COR-L47 (cell line): ENCODE data around the gene CCDC85C.
A peak's percentile ranks its signal among the peaks of the same experiment; 100 is the strongest.
"Not testable (repeated sequence)": the region's sequence is repeated elsewhere in the genome, so short reads cannot be mapped to it uniquely, and the experiment has no call there.

ENCODE experiments used
- DNase-seq: peaks from one replicate; lab custom pipeline; 2025; lab: John Stamatoyannopoulos, UW

CCDC85C gene

DNA sequence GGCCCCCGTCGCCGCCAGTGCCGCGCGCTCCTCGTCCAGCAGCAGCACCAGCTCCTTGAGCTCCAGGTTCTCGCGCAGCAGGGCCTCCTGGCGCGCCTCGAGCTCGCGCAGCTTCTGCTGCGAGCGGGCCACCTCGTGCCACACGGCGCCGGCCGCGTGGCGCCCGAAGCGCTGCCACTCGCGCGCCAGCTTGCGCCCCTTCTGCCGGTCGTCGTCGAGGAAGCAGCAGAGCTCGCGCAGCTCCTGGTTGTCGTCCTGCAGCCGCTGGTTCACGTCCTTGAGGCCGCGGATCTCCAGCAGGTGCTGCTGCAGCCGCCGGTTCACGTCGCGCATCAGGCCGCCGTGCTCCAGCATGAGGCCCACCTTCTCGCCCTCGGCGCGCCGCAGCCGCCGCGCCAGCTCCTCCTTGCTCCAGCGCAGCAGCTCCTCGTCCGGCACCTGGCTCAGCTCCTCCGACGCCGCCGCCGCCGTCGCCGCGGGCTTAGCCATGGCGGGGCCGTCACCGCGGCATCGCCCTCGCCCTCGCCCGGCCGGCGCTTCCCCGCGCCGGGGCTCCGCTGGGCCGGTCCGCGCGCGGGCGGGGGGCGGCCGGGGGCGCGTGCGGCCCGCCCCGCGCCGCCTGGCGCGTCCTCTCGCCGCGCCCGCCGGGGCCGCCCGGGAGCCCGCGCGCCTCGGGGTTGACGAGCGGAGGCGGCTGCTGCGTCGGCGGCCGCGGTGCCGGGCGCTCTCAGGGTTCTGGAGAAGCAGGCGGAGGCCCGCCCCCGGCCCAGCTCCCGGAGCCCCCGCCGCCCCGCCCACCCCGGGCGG is at the start of gene CCDC85C:
CCDC85C (minus strand) TSS at position 737 of the 807 bp plus-strand sequence; CDS start at position 489, 248 bp downstream.
- peak; percentile 68 for DNase-seq

- no peak for DNase-seq
These were observed 48.1 kb upstream of the CCDC85C start for GRCh38 chr14:99651953-99652746.

DNA sequence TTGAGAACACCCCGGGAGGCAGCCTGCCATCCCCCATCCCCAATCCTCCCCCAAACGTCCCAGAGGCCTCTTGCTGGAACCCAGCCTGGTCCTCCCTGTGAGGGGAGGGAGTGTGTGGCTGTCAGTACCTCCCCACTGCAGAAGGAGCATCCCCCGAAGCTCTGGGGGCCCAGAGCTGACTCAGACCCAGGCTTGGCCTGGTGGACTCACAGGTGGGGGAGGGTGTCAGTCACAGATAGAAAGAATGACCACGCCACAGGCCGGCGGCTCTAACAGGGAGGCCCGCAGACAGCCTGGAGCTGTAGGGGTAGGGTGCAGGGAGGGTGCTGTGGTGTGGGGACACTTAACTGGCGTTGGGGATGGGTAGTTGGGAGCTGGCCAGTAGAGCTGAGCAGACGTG is 46.2 kb upstream of the CCDC85C start:
- no peak for DNase-seq

DNA sequence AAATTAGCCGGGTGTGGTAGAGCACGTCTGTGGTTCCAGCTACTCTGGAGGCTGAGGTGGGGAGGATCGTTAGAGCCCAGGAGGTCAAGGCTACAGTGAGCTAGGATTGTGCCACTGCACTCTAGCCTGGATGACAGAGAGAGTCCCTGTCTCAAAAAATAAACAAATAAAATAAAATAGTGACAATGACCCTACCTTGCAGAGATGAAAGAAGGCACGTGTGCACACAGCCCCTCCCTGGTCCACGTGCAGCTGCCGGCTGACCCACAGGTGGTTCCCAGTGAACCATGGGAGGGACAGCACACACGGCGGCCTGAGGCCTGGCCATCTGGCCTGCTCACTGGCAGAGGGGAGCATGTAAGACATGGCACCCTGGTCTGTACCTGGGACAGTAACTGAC is 45.6 kb upstream of the CCDC85C start:
- no peak for DNase-seq

DNA sequence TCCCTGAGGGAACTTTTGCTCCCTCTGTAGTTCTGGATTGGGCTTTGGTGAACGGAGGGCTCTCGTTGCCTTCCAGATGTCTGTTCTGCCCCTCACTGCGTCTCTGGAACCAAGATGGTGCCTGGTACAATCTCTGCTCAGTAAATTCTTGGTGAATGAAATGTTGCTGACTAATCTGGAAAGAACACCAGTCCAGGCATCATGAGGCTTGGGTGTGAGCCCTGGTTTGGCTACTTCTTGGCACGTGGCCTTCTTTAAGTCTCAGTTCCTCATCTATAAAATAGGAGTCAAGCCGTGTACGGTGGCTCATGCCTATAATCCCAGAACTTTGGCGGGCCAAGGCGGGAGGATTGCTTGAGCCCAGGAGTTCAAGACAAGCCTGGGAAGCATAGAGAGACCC is 45.2 kb upstream of the CCDC85C start:
- DNase-seq = no peak

DNA sequence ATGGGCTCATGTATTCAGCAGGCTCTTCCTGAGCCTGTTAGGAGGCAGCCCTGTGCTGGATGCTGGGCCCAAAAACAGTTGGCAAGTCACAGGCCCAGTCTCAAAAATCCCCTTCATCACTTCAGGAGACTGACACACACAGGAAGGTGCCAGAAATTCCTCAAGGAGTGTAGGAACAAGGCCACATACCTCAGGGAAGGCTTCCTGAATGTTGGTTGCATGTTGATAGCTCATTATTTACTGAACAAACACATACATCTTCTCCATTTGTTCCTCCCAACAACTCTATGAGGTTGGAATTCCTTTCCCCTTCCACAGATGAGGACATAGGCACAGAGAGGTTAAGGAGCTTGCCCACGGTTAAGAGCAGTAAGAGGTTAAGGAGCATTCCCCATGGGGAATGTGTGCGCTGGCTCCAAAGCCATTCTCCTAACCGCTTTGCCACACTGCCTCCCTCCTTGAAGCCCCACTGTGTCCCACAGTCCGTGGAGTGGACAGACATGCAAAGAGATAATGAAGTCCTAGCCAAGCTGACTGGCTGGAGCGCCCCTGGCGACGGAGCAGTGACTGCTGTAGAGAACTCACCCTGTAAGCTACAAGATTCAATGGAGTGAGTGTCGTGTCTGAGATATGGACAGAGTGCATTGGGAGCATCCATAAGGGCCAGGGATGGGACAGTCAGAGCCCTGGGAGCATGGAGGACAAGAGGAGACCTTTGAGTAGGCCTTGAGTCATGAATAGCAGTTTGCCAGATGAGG is 44.2 kb upstream of the CCDC85C start:
- DNase-seq = no peak

GRCh38 chr14:99647411-99647810 is 43.4 kb upstream of the CCDC85C start:
- no peak for DNase-seq

DNA sequence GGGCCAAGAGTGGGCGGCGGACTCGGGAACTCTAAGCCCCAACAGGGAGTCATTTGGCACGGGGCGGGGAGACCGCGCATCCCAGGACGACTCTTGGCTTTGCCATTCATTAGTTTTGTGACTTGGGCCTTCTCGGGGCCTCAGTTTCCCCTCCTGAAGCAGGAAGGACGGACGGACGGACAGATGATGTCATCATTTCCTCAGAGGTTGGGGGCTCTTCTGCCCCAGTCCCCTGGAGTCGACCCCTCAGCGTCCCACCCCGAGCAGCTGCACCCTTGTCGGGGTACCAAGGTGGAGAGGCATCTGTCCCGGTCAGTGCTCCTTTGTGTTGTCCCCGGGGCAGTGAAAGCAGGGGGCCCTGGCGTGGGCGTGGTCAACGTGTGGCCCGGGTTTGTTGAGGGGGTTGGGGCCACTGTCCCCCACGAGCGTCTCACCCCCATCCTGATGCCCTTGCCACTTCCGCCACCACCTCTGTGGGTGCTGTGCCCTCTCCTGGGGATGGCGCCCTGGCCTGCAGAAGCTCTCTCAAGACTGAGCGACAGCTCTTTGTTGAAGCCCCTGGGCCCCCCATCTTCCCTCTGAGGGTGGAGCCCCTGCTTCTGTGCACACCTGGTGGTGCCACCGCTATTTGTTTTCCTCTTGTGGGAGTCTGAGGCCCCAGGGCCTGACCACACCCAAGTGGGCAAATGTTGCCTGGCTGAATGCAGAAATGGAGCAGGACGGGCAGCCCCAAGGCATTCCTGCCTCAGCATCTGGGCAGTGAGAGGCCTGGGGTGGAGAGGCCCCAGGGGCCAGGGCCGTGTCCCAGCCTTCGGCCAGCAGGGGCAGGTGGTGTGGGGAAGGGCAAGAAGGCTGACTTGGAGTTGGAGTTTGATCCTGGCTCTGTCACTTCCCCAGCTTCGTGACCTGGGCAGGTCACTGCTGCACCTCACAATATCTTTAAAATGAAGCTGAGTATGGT is 41.8 kb upstream of the CCDC85C start:
- no peak for DNase-seq

GRCh38 chr14:99644723-99645544 is 40.9 kb upstream of the CCDC85C start, which contains the start of gene HHIPL1:
TSS of gene HHIPL1 (plus strand) at chr14:99645129. CDS start at chr14:99645208, 79 bp downstream.
- no peak for DNase-seq

- no peak for DNase-seq
These were observed 40.1 kb upstream of the CCDC85C start for GRCh38 chr14:99644035-99644587.

- no peak for DNase-seq
These were observed 39.3 kb upstream of the CCDC85C start for GRCh38 chr14:99643343-99643742.

- DNase-seq = not testable (repeated sequence)
These were observed 38.8 kb upstream of the CCDC85C start for GRCh38 chr14:99642771-99643170.

DNA sequence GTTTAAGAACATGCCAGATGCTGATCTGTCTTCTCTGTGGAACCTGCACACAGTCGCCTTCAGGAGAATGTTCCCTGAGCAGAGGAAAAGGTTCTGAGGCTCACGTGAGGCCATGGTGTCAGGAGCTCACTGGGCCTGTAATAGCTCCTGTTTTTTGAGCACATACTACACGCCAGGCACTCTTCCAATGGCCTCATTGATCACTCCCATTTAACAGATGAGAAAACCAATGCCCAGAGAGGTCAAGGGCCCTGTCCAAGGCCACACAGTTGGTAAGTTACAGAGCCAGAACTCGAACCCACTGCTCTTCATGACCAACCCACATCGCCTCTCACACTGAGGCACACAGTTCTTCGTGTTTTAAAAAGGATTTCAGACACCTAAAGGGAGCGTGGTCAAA is 33.6 kb upstream of the CCDC85C start:
- no peak for DNase-seq

DNA sequence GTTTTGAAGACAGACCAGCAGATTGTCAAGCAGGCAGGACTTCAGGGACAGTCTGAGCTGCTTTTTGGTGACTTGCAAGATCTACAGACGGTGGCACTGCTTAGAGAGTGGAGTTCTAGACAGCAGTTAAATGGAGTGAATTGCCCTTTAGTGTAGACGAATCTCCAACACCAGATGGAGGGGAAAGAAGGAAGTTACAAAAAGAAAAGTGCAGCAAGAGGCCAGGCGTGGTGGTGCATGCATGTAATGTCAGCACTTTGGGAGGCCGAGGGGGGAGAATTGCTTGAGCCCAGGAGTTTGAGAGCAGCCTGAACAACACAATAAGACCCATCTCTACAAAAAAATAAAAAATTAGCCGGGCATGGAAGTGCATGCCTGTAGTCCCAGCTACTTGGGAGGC is 32.5 kb upstream of the CCDC85C start:
- no peak for DNase-seq

GRCh38 chr14:99635116-99635515 is 31.1 kb upstream of the CCDC85C start:
- DNase-seq = no peak

DNA sequence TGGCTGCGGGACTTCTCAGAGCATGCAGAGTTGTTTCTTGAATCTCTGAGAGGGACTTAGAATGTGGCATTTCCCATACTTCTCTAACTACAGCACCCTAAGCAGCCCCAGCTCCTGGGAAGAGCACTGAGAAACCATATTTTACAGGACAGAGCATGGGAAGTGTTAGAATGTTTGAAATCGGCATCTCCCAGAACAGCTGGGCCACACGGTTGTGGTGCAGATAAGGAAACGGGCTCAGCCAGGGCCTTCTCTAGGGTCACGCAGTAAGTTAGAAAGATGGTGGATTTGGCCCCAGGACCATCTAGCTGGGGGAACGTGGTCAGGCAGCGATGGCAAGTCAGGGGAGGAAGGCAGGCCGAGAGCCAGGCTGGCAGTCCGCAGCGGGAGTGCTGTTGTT is 30.4 kb upstream of the CCDC85C start:
- no peak for DNase-seq

DNA sequence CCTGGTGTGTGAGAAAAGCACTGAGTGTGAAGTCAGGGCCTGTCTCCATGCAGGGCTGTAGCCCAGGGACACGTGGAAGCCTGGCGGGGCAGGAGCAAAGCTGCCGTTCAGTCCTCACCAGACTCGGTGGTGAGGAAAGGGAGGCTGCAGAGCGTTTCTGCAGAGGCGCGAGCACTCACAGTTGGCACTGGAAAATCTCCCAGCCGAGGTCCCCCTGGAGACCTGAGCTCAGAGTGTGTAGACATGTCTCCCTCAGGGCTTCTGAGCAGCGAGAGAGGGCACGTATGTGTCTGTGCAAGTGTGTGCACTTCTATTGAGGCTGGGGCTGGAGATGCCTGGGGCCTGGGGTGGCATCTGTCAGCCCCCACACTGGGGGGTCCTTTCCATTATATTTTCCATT is 29.9 kb upstream of the CCDC85C start:
- no peak for DNase-seq

DNA sequence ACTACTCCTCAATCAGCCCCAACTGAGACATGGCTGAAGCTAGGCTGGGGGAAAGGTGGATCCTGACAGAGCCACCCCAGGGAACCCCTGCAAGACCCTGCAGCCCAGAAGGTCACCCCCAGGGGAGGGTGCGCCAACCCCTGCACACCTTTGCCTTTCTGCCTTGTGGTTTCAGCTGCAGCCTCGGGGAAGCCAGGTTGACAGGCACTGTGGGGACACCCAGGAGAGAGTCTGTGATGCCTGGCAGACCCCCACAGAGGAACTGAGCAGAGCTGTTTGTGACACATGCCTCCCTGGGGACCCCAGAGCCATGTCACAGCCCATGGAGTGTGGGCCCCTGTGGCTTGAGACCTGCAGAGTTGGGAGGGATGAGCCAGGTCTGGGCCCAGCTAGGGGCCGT is 29.1 kb upstream of the CCDC85C start:
- DNase-seq = no peak

DNA sequence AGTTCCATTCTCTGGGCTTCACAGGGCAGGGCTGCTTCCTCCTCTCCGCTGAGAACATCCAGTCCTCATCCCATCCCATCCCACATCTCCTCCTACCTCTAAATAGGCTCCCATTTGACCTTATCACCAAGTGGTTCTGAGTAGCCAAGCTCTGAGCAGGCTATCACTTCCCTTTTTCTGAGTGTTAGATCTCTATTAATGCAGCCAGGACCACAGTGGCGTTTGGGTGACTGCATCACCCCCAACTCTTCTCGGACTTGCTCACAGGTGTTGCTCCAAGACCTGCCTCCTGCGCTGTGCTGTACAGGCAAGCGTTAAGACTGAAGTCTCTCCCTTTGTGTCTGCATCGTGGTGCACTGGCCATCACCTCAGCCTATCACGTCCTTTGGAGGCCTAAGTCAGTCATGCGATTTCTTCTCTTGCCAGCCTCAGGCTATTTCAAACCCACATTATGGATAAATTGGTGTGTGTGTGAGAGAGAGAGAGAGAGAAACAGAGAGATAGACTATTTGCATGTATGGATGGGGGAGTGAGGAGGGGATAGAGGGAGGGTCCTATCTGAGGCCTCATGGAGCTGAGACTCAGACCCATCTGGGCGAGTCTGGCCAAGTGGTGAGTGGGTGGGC is 28.5 kb upstream of the CCDC85C start:
- DNase-seq = no peak

GRCh38 chr14:99630202-99630601 is 26.2 kb upstream of the CCDC85C start:
- no peak for DNase-seq
